ENCODE results near the gene ITGBL1. TPM values are rescaled to one million over a fixed set of nuclear protein-coding genes. Genes with fewer than 3 reads are reported as not detected.

Gene ITGBL1
- total and polyA plus RNA-seq, 2 experiments from 2014 or later = 0.29 TPM; not detected in 1

GRCh38 chr13:101552286-101552685 is 99.8 kb downstream of the ITGBL1 start (continued):
- TF ChIP-seq, protein P1, sequence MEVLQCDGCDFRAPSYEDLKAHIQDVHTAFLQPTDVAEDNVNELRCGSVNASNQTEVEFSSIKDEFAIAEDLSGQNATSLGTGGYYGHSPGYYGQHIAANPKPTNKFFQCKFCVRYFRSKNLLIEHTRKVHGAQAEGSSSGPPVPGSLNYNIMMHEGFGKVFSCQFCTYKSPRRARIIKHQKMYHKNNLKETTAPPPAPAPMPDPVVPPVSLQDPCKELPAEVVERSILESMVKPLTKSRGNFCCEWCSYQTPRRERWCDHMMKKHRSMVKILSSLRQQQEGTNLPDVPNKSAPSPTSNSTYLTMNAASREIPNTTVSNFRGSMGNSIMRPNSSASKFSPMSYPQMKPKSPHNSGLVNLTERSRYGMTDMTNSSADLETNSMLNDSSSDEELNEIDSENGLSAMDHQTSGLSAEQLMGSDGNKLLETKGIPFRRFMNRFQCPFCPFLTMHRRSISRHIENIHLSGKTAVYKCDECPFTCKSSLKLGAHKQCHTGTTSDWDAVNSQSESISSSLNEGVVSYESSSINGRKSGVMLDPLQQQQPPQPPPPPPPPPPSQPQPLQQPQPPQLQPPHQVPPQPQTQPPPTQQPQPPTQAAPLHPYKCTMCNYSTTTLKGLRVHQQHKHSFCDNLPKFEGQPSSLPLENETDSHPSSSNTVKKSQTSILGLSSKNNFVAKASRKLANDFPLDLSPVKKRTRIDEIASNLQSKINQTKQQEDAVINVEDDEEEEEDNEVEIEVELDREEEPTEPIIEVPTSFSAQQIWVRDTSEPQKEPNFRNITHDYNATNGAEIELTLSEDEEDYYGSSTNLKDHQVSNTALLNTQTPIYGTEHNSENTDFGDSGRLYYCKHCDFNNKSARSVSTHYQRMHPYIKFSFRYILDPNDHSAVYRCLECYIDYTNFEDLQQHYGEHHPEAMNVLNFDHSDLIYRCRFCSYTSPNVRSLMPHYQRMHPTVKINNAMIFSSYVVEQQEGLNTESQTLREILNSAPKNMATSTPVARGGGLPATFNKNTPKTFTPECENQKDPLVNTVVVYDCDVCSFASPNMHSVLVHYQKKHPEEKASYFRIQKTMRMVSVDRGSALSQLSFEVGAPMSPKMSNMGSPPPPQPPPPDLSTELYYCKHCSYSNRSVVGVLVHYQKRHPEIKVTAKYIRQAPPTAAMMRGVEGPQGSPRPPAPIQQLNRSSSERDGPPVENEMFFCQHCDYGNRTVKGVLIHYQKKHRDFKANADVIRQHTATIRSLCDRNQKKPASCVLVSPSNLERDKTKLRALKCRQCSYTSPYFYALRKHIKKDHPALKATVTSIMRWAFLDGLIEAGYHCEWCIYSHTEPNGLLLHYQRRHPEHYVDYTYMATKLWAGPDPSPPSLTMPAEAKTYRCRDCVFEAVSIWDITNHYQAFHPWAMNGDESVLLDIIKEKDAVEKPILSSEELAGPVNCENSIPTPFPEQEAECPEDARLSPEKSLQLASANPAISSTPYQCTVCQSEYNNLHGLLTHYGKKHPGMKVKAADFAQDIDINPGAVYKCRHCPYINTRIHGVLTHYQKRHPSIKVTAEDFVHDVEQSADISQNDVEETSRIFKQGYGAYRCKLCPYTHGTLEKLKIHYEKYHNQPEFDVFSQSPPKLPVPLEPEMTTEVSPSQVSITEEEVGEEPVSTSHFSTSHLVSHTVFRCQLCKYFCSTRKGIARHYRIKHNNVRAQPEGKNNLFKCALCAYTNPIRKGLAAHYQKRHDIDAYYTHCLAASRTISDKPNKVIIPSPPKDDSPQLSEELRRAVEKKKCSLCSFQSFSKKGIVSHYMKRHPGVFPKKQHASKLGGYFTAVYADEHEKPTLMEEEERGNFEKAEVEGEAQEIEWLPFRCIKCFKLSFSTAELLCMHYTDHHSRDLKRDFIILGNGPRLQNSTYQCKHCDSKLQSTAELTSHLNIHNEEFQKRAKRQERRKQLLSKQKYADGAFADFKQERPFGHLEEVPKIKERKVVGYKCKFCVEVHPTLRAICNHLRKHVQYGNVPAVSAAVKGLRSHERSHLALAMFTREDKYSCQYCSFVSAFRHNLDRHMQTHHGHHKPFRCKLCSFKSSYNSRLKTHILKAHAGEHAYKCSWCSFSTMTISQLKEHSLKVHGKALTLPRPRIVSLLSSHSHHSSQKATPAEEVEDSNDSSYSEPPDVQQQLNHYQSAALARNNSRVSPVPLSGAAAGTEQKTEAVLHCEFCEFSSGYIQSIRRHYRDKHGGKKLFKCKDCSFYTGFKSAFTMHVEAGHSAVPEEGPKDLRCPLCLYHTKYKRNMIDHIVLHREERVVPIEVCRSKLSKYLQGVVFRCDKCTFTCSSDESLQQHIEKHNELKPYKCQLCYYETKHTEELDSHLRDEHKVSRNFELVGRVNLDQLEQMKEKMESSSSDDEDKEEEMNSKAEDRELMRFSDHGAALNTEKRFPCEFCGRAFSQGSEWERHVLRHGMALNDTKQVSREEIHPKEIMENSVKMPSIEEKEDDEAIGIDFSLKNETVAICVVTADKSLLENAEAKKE (CRISPR knock-in tag; IDR thresholded peaks at IDR 0.05) = no peak
- TF ChIP-seq ZNF114 (CRISPR knock-in tag; IDR thresholded peaks at IDR 0.05) = no peak
- no peak for TF ChIP-seq NANOG (IDR thresholded peaks at IDR 0.05; ENCODE audit: borderline replicate concordance)
- TF ChIP-seq POLR2AphosphoS5 (IDR thresholded peaks at IDR 0.05; ENCODE audit: low read depth) = no peak

DNA sequence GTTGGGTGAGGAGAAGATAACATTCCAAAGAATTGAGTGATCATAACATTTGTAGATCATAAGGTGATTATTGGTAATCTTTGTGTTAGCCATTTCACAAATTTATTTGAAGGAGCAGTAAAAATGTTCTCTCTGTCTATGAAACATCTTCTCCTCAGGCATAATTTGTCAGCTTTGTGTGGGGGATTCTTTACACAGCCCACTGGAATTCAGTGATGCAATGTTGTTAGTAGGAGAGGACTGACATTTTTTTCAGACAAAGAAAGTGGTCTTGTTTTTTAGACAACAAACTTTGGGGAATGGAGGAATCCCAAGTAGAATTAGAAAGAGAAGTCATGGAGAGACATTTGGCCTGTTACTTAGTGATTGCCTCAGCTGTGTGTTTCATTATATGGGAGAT is 100.3 kb downstream of the ITGBL1 start:
- no peaks in the 10 kb centered on the region for H3K9me3 Mint-ChIP-seq
- Histone ChIP-seq H2AFZ (peak overlapping the region; percentile 60; the same call in 1 of the 2 replicates), H3K79me2 (replicated peaks; ENCODE audit: insufficient read depth) (no peaks in the 10 kb centered on the region)

More for the DNA sequence above, 100.3 kb downstream of the ITGBL1 start:
- Histone ChIP-seq H3K27ac (ENCODE audit: low read depth) (no peak overlapping the region), H3K36me3 (ENCODE audit: insufficient read depth) (no peaks in the 10 kb centered on the region), H3K4me1 (ENCODE audit: insufficient read depth) (no peaks in the 10 kb centered on the region), H4K20me1 (replicated peaks; ENCODE audit: insufficient read depth) (no peaks in the 10 kb centered on the region), H3K9me2 (ENCODE audit: insufficient read depth) (no peaks in the 10 kb centered on the region), H3F3A (replicated peaks; ENCODE audit: low read depth) (no peaks in the 10 kb centered on the region), H3K4me2 (no peak overlapping the region), H3K27me3 (ENCODE audit: insufficient read depth) (no peaks in the 10 kb centered on the region), H3K4me3 (no peak overlapping the region)
- Mint-ChIP-seq H3K27me3 (ENCODE audit: insufficient read depth, low read depth, poor library complexity) (peaks cover 3% of the 10 kb centered on the region), H3K4me3 (no peak overlapping the region), H3K36me3 (ENCODE audit: low read depth) (no peaks in the 10 kb centered on the region), H3K27ac (no peak overlapping the region), H3K4me1 (no peaks in the 10 kb centered on the region)
- ATAC-seq (no peak), DNase-seq (ENCODE audit: low spot score) (no peak)
- no peak for TF ChIP-seq NANOG (IDR thresholded peaks at IDR 0.05; ENCODE audit: borderline replicate concordance)
- TF ChIP-seq ZNF114 (CRISPR knock-in tag; IDR thresholded peaks at IDR 0.05) = no peak
- TF ChIP-seq, protein P2, sequence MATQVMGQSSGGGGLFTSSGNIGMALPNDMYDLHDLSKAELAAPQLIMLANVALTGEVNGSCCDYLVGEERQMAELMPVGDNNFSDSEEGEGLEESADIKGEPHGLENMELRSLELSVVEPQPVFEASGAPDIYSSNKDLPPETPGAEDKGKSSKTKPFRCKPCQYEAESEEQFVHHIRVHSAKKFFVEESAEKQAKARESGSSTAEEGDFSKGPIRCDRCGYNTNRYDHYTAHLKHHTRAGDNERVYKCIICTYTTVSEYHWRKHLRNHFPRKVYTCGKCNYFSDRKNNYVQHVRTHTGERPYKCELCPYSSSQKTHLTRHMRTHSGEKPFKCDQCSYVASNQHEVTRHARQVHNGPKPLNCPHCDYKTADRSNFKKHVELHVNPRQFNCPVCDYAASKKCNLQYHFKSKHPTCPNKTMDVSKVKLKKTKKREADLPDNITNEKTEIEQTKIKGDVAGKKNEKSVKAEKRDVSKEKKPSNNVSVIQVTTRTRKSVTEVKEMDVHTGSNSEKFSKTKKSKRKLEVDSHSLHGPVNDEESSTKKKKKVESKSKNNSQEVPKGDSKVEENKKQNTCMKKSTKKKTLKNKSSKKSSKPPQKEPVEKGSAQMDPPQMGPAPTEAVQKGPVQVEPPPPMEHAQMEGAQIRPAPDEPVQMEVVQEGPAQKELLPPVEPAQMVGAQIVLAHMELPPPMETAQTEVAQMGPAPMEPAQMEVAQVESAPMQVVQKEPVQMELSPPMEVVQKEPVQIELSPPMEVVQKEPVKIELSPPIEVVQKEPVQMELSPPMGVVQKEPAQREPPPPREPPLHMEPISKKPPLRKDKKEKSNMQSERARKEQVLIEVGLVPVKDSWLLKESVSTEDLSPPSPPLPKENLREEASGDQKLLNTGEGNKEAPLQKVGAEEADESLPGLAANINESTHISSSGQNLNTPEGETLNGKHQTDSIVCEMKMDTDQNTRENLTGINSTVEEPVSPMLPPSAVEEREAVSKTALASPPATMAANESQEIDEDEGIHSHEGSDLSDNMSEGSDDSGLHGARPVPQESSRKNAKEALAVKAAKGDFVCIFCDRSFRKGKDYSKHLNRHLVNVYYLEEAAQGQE (IDR thresholded peaks at IDR 0.05; ENCODE audit: unreplicated experiment) = no peak
- TF ChIP-seq, protein P1 (CRISPR knock-in tag; IDR thresholded peaks at IDR 0.05) = no peak
- TF ChIP-seq EZH2 (IDR thresholded peaks at IDR 0.05; ENCODE audit: low read depth, unreplicated experiment) = no peak

Data from GM23338 (cell line).